Keratinocyte (primary cell): ENCODE measurements around the gene PPFIBP2.

ENCODE experiments used
- EZH2 ChIP-seq: IDR thresholded peaks from one replicate; pipeline ENCODE4 v1.6.1; 2012; ENCODE audit warnings: inconsistent platforms, mild to moderate bottlenecking, low read length, moderate library complexity
- TF ChIP-seq, protein P1 (sequence below), 3 experiments: IDR thresholded peaks in 1 of 3; conservative IDR thresholded peaks in 1 of 3; optimal IDR thresholded peaks in 1 of 3; 2 replicates in 2 of 3; 3 replicates in 1 of 3; pipeline versions ENCODE3 to v1.5.1; 2011; ENCODE audit warnings: low read length in 3 of 3, mild to moderate bottlenecking in 3 of 3, moderate library complexity in 2 of 3, control low read depth in 1 of 3, inconsistent platforms in 1 of 3; ENCODE audit not compliant: insufficient read depth in 2 of 3; ENCODE audit errors: extremely low read depth in 1 of 3

DNA sequence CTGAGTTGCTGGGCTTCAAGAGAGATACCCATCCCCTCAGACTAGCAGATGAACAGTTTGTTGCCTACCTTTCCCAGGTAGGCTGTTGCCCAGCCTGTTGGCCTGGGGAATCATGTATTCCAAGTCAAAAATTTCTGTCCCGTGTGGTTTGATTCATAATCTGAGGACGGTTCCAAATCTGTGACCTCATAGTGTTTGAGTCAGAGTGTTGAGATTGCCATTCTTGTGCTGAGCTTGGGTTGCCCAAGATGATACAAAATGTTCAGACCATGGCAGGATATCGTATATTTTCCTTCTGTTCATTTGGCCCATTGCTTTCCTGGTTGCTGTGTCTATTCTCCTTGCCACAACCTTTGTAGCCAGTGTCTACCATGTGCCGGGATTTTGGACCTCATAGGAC, 95.2 kb downstream of the PPFIBP2 start:
- TF ChIP-seq, protein P1, sequence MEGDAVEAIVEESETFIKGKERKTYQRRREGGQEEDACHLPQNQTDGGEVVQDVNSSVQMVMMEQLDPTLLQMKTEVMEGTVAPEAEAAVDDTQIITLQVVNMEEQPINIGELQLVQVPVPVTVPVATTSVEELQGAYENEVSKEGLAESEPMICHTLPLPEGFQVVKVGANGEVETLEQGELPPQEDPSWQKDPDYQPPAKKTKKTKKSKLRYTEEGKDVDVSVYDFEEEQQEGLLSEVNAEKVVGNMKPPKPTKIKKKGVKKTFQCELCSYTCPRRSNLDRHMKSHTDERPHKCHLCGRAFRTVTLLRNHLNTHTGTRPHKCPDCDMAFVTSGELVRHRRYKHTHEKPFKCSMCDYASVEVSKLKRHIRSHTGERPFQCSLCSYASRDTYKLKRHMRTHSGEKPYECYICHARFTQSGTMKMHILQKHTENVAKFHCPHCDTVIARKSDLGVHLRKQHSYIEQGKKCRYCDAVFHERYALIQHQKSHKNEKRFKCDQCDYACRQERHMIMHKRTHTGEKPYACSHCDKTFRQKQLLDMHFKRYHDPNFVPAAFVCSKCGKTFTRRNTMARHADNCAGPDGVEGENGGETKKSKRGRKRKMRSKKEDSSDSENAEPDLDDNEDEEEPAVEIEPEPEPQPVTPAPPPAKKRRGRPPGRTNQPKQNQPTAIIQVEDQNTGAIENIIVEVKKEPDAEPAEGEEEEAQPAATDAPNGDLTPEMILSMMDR (optimal IDR thresholded peaks at IDR 0.05 in 1 of 3, IDR thresholded peaks at IDR 0.05 in 1 of 3, conservative IDR thresholded peaks at IDR 0.05 in 1 of 3; ENCODE audit: extremely low read depth in 1 of 3, insufficient read depth in 2 of 3, low read length in 3 of 3) = no peak
- no peak for TF ChIP-seq EZH2
